Eye (tissue), 1 donor: ENCODE measurements around the gene CD5L.

Experiments
- DNase-seq: peaks from one replicate; pipeline ENCODE4 v3.0.0-alpha.2; 2015

CD5L gene

GRCh38 chr1:157806431-157807149 lies 35.0 kb downstream of the CD5L start:
- DNase-seq, result no peak

- no peak for DNase-seq
Observed at GRCh38 chr1:157803851-157804250, 37.8 kb downstream of the CD5L start.

DNA sequence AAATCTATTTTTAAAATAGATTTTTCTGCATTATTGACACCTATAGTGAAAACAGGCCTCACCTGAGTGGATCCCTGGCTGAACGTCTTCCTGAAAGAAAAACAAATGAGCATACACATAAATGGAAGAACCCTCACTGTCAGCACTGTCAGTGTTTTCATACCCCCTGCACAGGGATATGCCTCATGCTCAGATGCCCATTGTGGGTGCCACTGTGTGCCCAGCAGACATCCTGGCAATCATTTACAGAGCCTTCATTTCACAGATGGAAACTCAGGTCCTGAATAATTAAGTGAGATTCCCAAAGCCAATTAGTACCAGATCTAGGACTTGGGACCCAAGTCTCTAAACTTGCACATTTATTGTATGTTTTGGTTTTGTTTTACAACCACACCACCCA lies 41.6 kb downstream of the CD5L start:
- no peak for DNase-seq

- DNase-seq, result no peak
Observed at GRCh38 chr1:157798211-157798610, 43.4 kb downstream of the CD5L start.

- DNase-seq, result no peak
Observed at GRCh38 chr1:157785248-157785647, 56.4 kb downstream of the CD5L start.

GRCh38 chr1:157784801-157785200 lies 56.8 kb downstream of the CD5L start:
- no peak for DNase-seq

DNA sequence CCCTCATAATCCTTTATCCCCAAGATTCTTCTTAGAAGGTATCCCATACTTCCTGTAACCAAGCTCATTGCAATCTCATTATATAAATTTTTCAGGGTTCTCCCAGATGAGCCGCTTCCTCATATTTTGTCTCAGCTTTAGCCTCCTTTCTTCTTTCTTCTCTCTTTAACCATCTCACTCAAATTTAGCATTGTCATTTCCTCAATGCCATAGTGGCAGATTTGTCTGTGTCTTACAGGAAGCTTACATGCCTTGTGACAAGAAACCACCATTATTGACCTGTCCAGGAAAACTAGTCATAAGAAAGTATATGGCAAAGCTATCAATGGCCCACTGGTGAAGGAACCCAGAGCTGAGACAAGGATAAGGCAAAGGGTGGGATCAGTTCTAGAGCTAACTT lies 58.7 kb downstream of the CD5L start:
- DNase-seq, result no peak

- DNase-seq, result no peak
Observed at GRCh38 chr1:157781048-157781447, 60.6 kb downstream of the CD5L start.
